Trophoblast cell (in vitro differentiated cells and primary cell): ENCODE measurements around the gene CPT1B.

Source experiments
- DNase-seq, 2 donors: peaks; one replicate each; pipeline ENCODE4 v3.0.0-alpha.2; 2016
- H2AFZ ChIP-seq: 2 replicates; pipeline ENCODE4 v1.6.1; 2013; ENCODE audit warnings: low read length, moderate library complexity, mild to moderate bottlenecking; ENCODE audit not compliant: insufficient read depth, poor library complexity
- H2AK5ac ChIP-seq: 2 replicates; pipeline ENCODE4 v1.6.1; 2013; ENCODE audit warnings: mild to moderate bottlenecking, low read length
- H2BK120ac ChIP-seq: 2 replicates; pipeline ENCODE4 v1.6.1; 2013; ENCODE audit warnings: low read length, mild to moderate bottlenecking, moderate library complexity; ENCODE audit not compliant: insufficient read depth, poor library complexity
- H2BK12ac ChIP-seq: 2 replicates; pipeline ENCODE4 v1.6.1; 2013; ENCODE audit warnings: mild to moderate bottlenecking, low read length, moderate library complexity
- H2BK5ac ChIP-seq: 2 replicates; pipeline ENCODE4 v1.6.1; 2013; ENCODE audit warnings: low read length, low read depth, moderate library complexity, mild to moderate bottlenecking; ENCODE audit not compliant: poor library complexity
- H3K14ac ChIP-seq: 2 replicates; pipeline ENCODE4 v1.6.1; 2013; ENCODE audit warnings: mild to moderate bottlenecking, low read length
- H3K18ac ChIP-seq: 2 replicates; pipeline ENCODE4 v1.6.1; 2013; ENCODE audit warnings: mild to moderate bottlenecking, low read length
- H3K23ac ChIP-seq: 2 replicates; pipeline ENCODE4 v1.6.1; 2013; ENCODE audit warnings: low read length
- H3K27ac ChIP-seq: 2 replicates; pipeline ENCODE4 v1.5.1; 2013; ENCODE audit warnings: low read depth, mild to moderate bottlenecking, inconsistent platforms, low read length, moderate library complexity
- H3K27me3 ChIP-seq: 2 replicates; pipeline ENCODE4 v1.6.1; 2013; ENCODE audit warnings: inconsistent platforms, mild to moderate bottlenecking, low read length, moderate library complexity; ENCODE audit not compliant: insufficient read depth
- H3K36me3 ChIP-seq, 2 experiments: 1 replicate in 1 of 2; 2 replicates in 1 of 2; pipeline ENCODE4 v1.6.1; 2013; ENCODE audit warnings: low read length in 2 of 2, mild to moderate bottlenecking in 2 of 2, moderate library complexity in 1 of 2; ENCODE audit not compliant: insufficient read depth in 2 of 2, control insufficient read depth in 1 of 2
- H3K4ac ChIP-seq: 2 replicates; pipeline ENCODE4 v1.6.1; 2013; ENCODE audit warnings: low read depth, mild to moderate bottlenecking, low read length, moderate library complexity
- H3K4me1 ChIP-seq, 2 experiments: 1 replicate in 1 of 2; 2 replicates in 1 of 2; pipeline ENCODE4 v1.6.1; 2013; ENCODE audit warnings: low read length in 2 of 2, mild to moderate bottlenecking in 2 of 2, moderate library complexity in 1 of 2; ENCODE audit not compliant: insufficient read depth in 2 of 2, control insufficient read depth in 1 of 2
- H3K4me2 ChIP-seq: 2 replicates; pipeline ENCODE4 v1.6.1; 2013; ENCODE audit warnings: inconsistent platforms, mild to moderate bottlenecking, low read length, moderate library complexity
- H3K4me3 ChIP-seq: 2 replicates; pipeline ENCODE4 v1.5.1; 2013; ENCODE audit warnings: mild to moderate bottlenecking, low read depth, low read length, inconsistent platforms
- H3K79me1 ChIP-seq: one replicate; pipeline ENCODE4 v1.6.1; 2013; ENCODE audit warnings: low read length
- H3K79me2 ChIP-seq: 2 replicates; pipeline ENCODE4 v1.6.1; 2013; ENCODE audit warnings: low read length, mild to moderate bottlenecking; ENCODE audit not compliant: control insufficient read depth, insufficient read depth, poor library complexity
- H3K9ac ChIP-seq: 2 replicates; pipeline ENCODE4 v1.6.1; 2013; ENCODE audit warnings: mild to moderate bottlenecking, low read length
- H3K9me3 ChIP-seq: 2 replicates; pipeline ENCODE4 v1.6.1; 2013; ENCODE audit warnings: low read depth, mild to moderate bottlenecking, control low read depth, inconsistent platforms, low read length; ENCODE audit not compliant: insufficient read depth
- H4K12ac ChIP-seq: 2 replicates; pipeline ENCODE4 v1.6.1; 2013; ENCODE audit warnings: low read depth, mild to moderate bottlenecking, low read length, moderate library complexity
- H4K8ac ChIP-seq: 2 replicates; pipeline ENCODE4 v1.6.1; 2013; ENCODE audit warnings: low read depth, mild to moderate bottlenecking, low read length, moderate library complexity
- H4K91ac ChIP-seq: one replicate; pipeline ENCODE4 v1.6.1; 2013; ENCODE audit warnings: low read depth, mild to moderate bottlenecking, low read length, moderate library complexity
- WGBS: extraction: QIAGEN DNeasy Blood & Tissue Kit; methylation state at CpG from one replicate; pipeline ENCODE4 v1.1.7; 2013; ENCODE audit warnings: missing lambda C conversion rate; ENCODE audit not compliant: insufficient read length, insufficient coverage; ENCODE audit errors: extremely low coverage; 5-methylcytosine and 5-hydroxymethylcytosine counted together

The CPT1B gene

GRCh38 chr22:50524676-50525103 lies 53.5 kb downstream of the CPT1B start:
- DNase-seq = peak in 1 of 2 donors; percentile 41
- Histone ChIP-seq H3K4me2 (peak overlapping the region; percentile 62), H3K4ac (peak overlapping the region; percentile 75), H3K14ac (peak overlapping the region; percentile 80), H2AFZ (peak overlapping the region; percentile 50), H2AK5ac (peak overlapping the region; percentile 49), H3K4me1 (peaks cover 21 to 31% of the 10 kb centered on the region in 2 experiments), H4K91ac (peak overlapping the region; percentile 87), H3K9me3 (no peaks in the 10 kb centered on the region), H3K79me1 (peaks cover 20% of the 10 kb centered on the region), H3K23ac (no peak overlapping the region), H3K18ac (peak overlapping the region; percentile 78), H2BK5ac (peak overlapping the region; percentile 70), H4K8ac (peak overlapping the region; percentile 86), H3K4me3 (peak overlapping the region; percentile 73), H2BK120ac (peak overlapping the region; percentile 77), H3K27me3 (no peaks in the 10 kb centered on the region), H2BK12ac (no peak overlapping the region), H4K12ac (peak overlapping the region; percentile 57), H3K36me3 (peaks cover 36 to 40% of the 10 kb centered on the region in 2 experiments), H3K79me2 (peaks cover 16% of the 10 kb centered on the region), H3K27ac (peak overlapping the region; percentile 88), H3K9ac (peak overlapping the region; percentile 86)
- no CpG with 5 or more reads among the region's 19 CpGs for WGBS

DNA sequence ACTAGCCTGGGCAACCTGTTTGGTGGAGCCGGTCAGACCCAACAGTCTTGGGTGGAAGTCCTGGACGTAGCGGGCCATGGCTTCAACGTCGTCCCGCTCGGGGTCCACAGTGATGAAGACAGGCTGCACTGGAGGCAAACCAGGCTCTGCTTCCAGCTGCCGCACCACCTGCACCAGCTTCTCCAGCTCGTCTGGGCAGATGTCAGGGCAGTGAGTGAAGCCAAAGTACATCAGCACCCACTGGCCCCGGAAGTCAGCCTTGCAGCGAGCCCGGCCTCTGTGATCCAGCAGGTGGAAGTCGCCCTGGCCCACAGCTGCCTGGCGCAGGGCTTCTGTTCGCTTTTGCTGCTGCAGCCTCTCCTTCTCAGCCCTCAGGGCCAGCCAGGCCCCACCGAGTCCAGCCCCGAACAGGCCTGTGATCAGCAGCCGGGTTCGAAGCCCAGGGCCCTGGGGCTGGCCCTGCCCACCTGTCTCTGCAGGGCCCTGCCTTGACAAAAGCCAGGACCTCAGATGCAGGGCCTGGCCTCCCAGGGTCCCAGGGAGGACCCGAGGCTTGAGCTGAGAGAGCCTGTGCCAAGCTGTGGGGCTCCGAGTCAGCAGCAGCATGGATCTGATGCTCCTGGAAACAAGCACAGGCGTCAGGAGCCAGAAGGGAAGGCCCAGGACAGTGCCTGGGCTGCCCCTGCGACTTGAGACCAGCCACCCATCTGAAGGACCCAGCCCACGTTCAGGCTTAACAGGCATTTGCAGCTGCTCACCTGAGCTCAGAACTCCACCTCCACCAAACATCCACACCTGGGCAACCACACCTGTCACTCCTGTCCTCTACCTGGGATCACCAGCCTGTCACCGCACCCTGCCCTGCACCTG lies 54.2 kb downstream of the CPT1B start:
- H2BK5ac ChIP-seq = no peak overlapping the region
- peak overlapping the region; percentile 1 for H3K18ac ChIP-seq
- H4K12ac ChIP-seq = peak overlapping the region; percentile 16
- peak overlapping the region; percentile 6 for H3K27ac ChIP-seq
- no peak overlapping the region for H2BK120ac ChIP-seq
- WGBS = no CpG with 5 or more reads among the region's 25 CpGs
- H3K4me2 ChIP-seq = peak overlapping the region; percentile 62
- no peak overlapping the region for H2AK5ac ChIP-seq
- H3K9me3 ChIP-seq = no peaks in the 10 kb centered on the region
- H2AFZ ChIP-seq = no peak overlapping the region
- H3K4ac ChIP-seq = peak overlapping the region; percentile 35
- peak overlapping the region; percentile 73 for H3K4me3 ChIP-seq
- peaks cover 41 to 45% of the 10 kb centered on the region in 2 experiments for H3K36me3 ChIP-seq
- no peak for DNase-seq
- H3K9ac ChIP-seq = no peak overlapping the region
- H3K23ac ChIP-seq = no peak overlapping the region
- no peaks in the 10 kb centered on the region for H3K27me3 ChIP-seq
- H4K91ac ChIP-seq = no peak overlapping the region
- peaks cover 21 to 25% of the 10 kb centered on the region in 2 experiments for H3K4me1 ChIP-seq
- peaks cover 16% of the 10 kb centered on the region for H3K79me2 ChIP-seq
- H2BK12ac ChIP-seq = no peak overlapping the region
- peaks cover 18% of the 10 kb centered on the region for H3K79me1 ChIP-seq
- H3K14ac ChIP-seq = peak overlapping the region; percentile 3
- H4K8ac ChIP-seq = peak overlapping the region; percentile 86

- no peak for DNase-seq
- Histone ChIP-seq H3K79me2 (peaks cover 16% of the 10 kb centered on the region), H3K9me3 (no peaks in the 10 kb centered on the region), H3K9ac (no peak overlapping the region), H2BK120ac (no peak overlapping the region), H2AK5ac (no peak overlapping the region), H3K79me1 (peaks cover 18% of the 10 kb centered on the region), H2BK12ac (no peak overlapping the region), H3K4me1 (peaks cover 21 to 23% of the 10 kb centered on the region in 2 experiments), H3K4me2 (no peak overlapping the region), H3K36me3 (peaks cover 47 to 51% of the 10 kb centered on the region in 2 experiments), H3K14ac (no peak overlapping the region), H3K4me3 (no peak overlapping the region), H4K12ac (no peak overlapping the region), H3K18ac (no peak overlapping the region), H4K8ac (no peak overlapping the region), H3K27ac (no peak overlapping the region), H3K4ac (no peak overlapping the region), H2AFZ (no peak overlapping the region), H3K27me3 (no peaks in the 10 kb centered on the region), H3K23ac (no peak overlapping the region), H4K91ac (no peak overlapping the region), H2BK5ac (no peak overlapping the region)
- WGBS = no CpG with 5 or more reads among the region's 16 CpGs
These were observed 54.8 kb downstream of the CPT1B start for GRCh38 chr22:50523458-50523805.

- no peak overlapping the region for H3K4ac ChIP-seq
These were observed 55.3 kb downstream of the CPT1B start for GRCh38 chr22:50522806-50523438.

More at GRCh38 chr22:50522806-50523438, 55.3 kb downstream of the CPT1B start:
- no peak overlapping the region for H4K12ac ChIP-seq
- H3K79me1 ChIP-seq = peaks cover 18% of the 10 kb centered on the region
- no peaks in the 10 kb centered on the region for H3K27me3 ChIP-seq
- H3K36me3 ChIP-seq = peaks cover 52 to 56% of the 10 kb centered on the region in 2 experiments
- H3K4me3 ChIP-seq = no peak overlapping the region
- no peak overlapping the region for H2BK120ac ChIP-seq
- no peak overlapping the region for H2BK12ac ChIP-seq
- H2AFZ ChIP-seq = no peak overlapping the region
- no peak overlapping the region for H4K8ac ChIP-seq
- no peak overlapping the region for H4K91ac ChIP-seq
- peaks cover 16% of the 10 kb centered on the region for H3K79me2 ChIP-seq
- no peak overlapping the region for H3K9ac ChIP-seq
- no peak overlapping the region for H3K27ac ChIP-seq
- WGBS = no CpG with 5 or more reads among the region's 22 CpGs
- H3K4me1 ChIP-seq = peaks cover 21 to 23% of the 10 kb centered on the region in 2 experiments
- no peak overlapping the region for H2AK5ac ChIP-seq
- H2BK5ac ChIP-seq = no peak overlapping the region
- no peak overlapping the region for H3K18ac ChIP-seq
- no peaks in the 10 kb centered on the region for H3K9me3 ChIP-seq
- DNase-seq = no peak
- no peak overlapping the region for H3K4me2 ChIP-seq
- no peak overlapping the region for H3K14ac ChIP-seq
- H3K23ac ChIP-seq = no peak overlapping the region
